ENCODE data around the gene CACNB4.
A peak's percentile ranks its signal among the peaks of the same experiment; 100 is the strongest.

The CACNB4 gene

DNA sequence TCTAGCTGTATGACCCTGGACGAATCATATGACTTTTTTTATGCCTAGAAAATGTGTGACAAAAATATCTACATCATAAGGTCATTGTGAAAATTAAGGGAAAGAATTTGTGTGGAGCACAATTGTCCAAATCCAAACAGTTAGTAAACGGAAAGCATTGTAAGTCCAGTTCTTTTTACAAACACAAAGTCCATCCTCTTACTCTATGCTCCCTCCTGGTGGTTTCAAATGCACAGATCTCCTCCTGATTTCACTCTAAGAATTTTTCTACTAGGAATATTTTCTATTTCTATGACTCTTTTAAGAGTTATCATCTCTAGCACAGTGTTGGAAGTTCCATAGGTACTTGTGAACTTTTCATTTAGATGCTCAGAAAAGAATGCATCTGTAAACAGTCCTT lies 145.4 kb downstream of the CACNB4 start:
- in situ Hi-C loops (cut with MboI; ENCODE audit: low pct_unique_long_range_greater_than_20kb, low sequenced_read_pairs, unreplicated experiment) = no loop called here
- no peak for TF ChIP-seq CTCF (IDR thresholded peaks at IDR 0.05; ENCODE audit: extremely low read depth, insufficient read depth, missing control alignments)
- no peak for DNase-seq (ENCODE audit: low spot score)

DNA sequence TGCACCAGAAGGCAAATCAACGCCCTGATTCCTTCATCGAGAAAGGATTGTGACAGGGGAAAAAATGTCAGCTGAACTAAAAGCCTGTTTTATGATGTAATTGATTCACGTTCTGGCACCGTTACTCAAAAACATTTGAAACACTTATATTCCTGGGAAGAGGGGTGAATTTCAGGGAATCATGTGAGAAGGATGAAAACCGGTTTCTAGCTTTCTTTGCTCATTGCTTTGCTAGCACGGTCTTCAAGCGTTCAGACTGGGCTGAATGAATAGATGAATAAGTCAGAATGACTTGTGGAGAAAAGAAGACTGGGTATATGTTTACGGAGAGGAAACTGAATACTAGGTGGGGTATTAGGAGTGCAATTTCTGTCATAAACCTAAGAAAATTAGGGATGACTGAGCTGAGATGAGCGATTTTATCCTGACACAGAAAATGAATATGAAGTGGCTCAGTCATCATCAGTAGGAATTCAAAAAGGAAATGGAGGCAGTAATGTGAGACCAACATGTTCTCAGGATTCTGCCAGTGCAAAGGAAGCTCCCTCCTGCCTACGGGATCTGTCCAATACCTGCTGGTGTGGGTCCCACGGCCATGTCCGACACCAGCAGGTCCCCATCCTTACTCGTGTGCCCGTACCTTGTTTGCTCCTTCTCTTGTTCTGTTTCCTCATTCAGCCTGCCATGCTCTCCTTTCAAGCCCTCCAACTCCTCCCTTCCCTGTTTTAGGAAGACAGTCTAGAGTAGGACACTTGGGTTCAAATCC lies 146.0 kb downstream of the CACNB4 start:
- in situ Hi-C loops (cut with MboI; ENCODE audit: low pct_unique_long_range_greater_than_20kb, low sequenced_read_pairs, unreplicated experiment) = no loop called here
- no peak for TF ChIP-seq CTCF (IDR thresholded peaks at IDR 0.05; ENCODE audit: extremely low read depth, insufficient read depth, missing control alignments)
- no peak for DNase-seq (ENCODE audit: low spot score)

- in situ Hi-C loops (cut with MboI; ENCODE audit: low pct_unique_long_range_greater_than_20kb, low sequenced_read_pairs, unreplicated experiment) = no loop called here
- DNase-seq (ENCODE audit: low spot score) = no peak
- TF ChIP-seq CTCF (IDR thresholded peaks at IDR 0.05; ENCODE audit: extremely low read depth, insufficient read depth, missing control alignments) = no peak
Observed at GRCh38 chr2:151947813-151948165, 151.1 kb downstream of the CACNB4 start.

DNA sequence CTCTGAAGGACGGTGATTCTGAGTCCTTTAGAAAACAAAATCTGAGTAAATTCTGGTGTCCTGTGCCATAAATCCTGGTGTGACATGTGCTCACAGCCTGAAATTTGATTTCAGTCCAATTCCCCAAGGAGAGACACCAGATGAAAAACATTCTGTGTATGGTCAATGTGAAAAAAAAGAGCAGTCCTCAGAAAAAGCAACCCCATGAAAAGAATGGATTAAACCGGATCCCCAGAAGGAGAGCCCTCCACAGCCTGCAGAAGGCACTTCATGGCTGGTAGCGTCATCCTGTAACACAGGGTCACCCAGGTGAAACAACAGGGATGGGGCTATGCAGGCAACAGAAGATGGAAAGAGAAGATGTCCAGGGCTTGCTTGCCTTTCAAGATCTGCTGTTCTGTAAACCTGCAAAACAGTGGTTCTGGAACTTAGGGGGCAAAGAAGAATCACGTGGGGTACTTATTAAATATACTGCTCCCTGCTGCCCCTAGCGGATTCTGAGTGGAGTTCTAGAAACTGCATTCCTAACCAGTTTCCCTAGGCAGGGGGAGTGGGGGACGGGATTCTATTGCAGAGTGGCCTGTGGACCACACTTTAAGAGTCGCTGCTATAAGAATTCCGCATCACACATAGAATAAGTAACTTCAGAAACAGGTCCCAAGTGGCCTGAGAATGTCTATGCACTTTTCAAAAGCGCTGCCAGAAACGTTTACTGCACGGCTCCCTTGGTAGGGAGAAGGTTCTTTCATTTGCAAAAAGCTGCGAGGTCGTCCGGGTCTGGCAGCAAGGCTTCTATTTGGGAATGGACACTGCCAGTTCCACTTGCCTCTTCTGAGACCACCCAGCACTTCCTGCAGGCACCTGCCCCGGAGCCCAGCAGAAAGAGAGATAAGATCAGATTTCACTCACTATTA lies 151.7 kb downstream of the CACNB4 start:
- in situ Hi-C loops (cut with MboI; ENCODE audit: low pct_unique_long_range_greater_than_20kb, low sequenced_read_pairs, unreplicated experiment) = no loop called here
- peak; percentile 50 for TF ChIP-seq CTCF (IDR thresholded peaks at IDR 0.05; ENCODE audit: extremely low read depth, insufficient read depth, missing control alignments)
- DNase-seq (ENCODE audit: low spot score) = peak; percentile 35

- TF ChIP-seq CTCF (IDR thresholded peaks at IDR 0.05; ENCODE audit: extremely low read depth, insufficient read depth, missing control alignments) = no peak
- in situ Hi-C loops (cut with MboI; ENCODE audit: low pct_unique_long_range_greater_than_20kb, low sequenced_read_pairs, unreplicated experiment) = no loop called here
- DNase-seq (ENCODE audit: low spot score) = no peak
Observed at GRCh38 chr2:151946250-151946884, 152.5 kb downstream of the CACNB4 start.

DNA sequence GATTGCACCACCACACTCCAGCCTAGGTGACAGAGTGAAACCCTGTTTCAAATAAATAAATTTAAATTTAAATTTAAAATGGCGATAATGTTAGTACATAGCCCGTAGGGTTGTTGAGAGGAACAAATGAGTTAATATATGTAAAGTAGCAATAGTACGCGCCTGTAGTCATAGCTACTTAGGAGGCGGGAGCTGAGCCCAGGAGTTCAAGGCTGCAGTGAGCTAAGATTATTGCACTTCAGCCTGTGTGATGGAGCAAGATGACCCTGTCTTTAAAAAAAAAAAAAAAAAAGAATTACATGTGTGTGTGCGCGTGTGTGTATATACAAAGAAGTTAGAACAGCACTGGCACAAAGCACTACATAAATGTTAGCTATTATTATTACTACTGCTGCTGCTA lies 153.2 kb downstream of the CACNB4 start:
- no peak for TF ChIP-seq CTCF (IDR thresholded peaks at IDR 0.05; ENCODE audit: extremely low read depth, insufficient read depth, missing control alignments)
- in situ Hi-C loops (cut with MboI; ENCODE audit: low pct_unique_long_range_greater_than_20kb, low sequenced_read_pairs, unreplicated experiment) = no loop called here
- DNase-seq (ENCODE audit: low spot score) = no peak

All from GM13977 (cell line).